GM18511 (cell line): ENCODE data around the gene DIP2B.
"Not testable (repeated sequence)": the region's sequence is repeated elsewhere in the genome, so short reads cannot be mapped to it uniquely, and the experiment has no call there.

ENCODE experiments used
- ATAC-seq: cut with Tn5 transposase; IDR thresholded peaks from one replicate; pipeline ENCODE4 v1.9.1; 2021; ENCODE audit warnings: mild to moderate bottlenecking, moderate library complexity; ENCODE audit not compliant: unreplicated experiment

Gene DIP2B

DNA sequence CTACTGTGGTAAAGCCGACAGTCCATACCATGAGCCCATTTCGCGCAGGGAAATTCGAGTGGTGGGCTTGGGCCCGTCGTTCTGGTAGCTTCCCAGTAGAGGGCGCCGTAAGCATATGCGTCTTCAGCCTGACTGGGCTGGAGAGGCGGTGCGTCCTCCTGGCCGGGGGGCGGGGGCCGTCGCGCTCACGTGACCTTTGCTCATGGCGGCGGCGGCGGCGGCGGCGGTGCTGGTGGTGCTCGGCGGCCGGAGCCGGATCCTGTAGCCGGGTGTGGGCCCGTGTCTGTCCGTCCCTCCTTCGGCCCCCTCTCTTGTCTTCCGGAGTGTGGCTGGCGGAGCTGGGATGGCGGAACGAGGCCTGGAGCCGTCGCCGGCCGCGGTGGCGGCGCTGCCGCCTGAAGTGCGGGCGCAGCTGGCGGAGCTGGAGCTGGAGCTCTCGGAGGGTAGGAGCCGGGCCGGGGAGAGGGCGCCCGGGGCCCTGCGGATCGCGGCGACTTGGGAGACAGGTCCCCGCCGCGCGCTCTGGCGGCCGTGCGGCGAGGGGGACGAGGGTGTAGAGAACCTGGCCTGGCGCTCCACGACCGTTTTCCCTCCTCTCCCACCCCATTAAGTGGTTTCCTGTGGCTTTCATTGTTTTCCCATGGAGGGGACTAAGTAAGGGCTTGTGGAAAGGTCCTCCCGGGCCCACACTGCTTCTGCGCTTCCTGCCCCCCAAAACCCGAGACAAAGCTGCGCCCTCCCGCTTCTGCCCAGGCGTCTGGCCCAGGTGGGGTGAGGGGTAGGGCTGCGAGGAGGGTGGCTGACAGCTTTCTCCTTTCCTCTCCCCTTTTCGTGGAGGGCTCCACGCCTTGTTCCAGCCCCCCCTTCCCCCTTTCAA lies at the start of gene DIP2B:
TSS of gene DIP2B (plus strand) at position 188 of the 877 bp plus-strand sequence. CDS start at position 344, 156 bp downstream.
- ATAC-seq: peak; percentile 75

- no peak for ATAC-seq
These were observed 46.2 kb upstream of the DIP2B start for GRCh38 chr12:50458606-50459005.

GRCh38 chr12:50467439-50467838 lies 37.3 kb upstream of the DIP2B start:
- ATAC-seq: no peak

DNA sequence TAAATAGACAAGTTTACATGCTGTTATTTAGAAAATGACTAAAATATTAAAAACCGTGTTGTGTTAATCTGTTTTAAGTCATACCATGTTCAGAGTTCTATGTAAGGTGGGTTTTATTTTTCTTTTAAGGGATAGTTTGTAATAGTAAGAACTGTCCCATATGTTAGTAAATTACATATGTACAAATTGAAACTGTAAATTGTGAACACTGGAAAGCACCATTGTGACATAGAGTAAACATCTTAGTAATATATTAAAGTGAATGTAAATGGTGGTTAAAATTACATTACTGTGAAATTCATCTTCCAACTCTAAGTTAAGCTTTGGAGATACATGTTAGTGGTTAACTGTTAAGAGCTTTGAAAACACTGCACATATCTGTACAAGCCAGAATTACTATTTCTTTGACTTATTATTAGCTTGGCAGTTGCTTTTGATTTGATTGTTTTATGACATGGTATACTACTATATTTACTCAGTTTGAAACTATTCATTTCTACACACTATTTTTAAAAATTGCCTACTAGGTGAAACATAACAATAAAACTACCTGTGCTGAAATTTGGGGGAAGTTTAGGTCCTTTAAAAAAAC lies 27.4 kb upstream of the DIP2B start:
- no peak for ATAC-seq

- no peak for ATAC-seq
These were observed 22.2 kb upstream of the DIP2B start for GRCh38 chr12:50482571-50482970.

GRCh38 chr12:50483488-50483887 lies 21.3 kb upstream of the DIP2B start:
- ATAC-seq: no peak

- no peak for ATAC-seq
These were observed 16.0 kb upstream of the DIP2B start for GRCh38 chr12:50488801-50489200.

DNA sequence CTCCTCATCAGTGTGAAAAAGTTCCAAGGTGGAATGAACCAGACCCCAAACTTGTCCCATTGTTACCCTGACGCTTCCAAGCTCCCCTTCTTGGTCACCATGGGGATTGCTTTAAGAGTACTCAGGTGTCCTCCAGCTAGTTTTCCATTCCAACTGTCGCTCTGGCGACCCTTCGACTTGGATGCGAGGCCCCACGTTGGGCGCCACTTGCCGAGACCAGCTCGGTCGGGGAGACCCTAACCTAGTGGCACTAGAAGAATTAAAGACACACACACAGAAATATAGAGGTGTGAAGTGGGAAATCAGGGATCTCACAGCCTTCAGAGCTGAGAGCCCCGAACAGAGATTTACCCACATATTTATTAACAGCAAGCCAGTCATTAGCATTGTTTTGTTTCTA lies 6.7 kb upstream of the DIP2B start:
- not testable (repeated sequence) for ATAC-seq

- ATAC-seq: peak; percentile 8
These were observed 1.1 kb downstream of the DIP2B start for GRCh38 chr12:50505675-50506530.

GRCh38 chr12:50506753-50507473 lies 2.1 kb downstream of the DIP2B start:
- no peak for ATAC-seq

GRCh38 chr12:50507474-50507838 lies 2.7 kb downstream of the DIP2B start:
- ATAC-seq: no peak

DNA sequence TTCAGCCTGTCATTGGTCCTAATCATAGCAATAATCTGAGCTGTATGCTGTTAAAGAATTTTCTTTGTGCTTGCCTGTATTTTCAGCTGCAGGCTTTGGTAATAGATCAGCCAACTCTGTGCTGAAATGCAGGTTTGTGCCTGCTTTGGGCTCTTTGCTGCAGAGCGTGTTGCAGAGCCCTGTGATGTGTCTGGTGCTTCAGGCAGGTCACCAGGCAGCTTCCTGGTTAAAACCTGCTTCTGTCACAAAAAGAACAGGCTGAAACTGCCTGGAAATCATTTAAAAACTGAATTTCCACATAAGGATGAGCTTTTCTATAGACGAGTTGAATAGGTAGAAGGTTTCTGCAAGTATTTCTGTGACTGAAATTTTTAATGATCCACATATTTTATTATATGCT lies 3.1 kb downstream of the DIP2B start:
- ATAC-seq: no peak

DNA sequence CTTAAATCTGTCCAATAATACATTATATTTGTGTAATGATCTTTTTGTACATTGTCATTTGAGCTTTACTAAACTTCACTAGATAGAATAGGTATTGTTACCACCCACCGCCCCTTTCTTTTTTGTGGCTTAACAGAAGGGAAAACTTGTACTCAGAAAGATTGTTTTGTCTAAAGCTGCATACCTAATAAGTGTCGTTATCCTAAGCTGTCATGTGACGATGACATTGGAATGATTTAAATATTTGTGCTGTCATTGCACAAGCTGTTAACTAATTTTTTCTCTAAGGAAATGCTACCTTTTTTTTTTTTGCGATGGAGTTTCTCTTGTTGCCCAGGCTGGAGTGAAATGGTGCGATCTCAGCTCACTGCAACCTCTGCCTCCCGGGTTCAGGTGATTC lies 3.6 kb downstream of the DIP2B start:
- no peak for ATAC-seq

- ATAC-seq: no peak
These were observed 4.3 kb downstream of the DIP2B start for GRCh38 chr12:50508970-50509663.

DNA sequence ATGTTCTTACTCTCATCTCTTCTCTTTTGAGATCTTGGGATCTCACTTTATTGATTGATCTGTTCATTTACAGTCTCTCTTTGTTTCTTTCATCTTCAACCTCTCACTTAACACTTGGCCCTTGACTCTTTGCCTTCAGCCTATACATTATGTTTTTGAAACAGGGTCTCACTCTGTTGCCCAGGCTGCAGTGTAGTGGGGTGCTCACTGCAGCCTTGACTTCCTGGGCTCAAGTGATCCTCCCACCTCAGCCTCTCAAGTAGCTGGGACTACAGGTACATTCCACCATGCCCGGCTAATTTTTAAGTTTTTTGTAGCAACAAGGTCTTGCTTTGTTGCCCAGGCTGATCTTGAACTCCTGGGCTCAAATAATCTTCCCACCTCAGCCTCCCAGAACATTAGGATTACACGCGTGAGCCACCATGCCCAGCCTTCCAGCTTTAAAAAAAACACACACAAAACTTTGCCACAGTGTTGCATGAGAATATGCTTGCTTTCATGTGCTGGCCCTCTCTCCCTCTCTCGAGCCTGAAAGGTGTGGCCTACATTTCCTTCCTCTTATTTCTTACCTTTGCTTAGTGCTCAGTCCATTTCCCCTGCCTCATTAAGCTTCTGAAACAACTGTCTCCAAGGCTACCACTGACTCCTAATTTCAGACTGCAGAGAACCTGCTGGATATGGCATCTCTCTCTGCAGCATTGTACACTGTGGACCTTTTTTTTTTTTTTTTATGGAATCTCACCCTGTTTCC lies 9.9 kb downstream of the DIP2B start:
- no peak for ATAC-seq

- ATAC-seq: no peak
These were observed 10.8 kb downstream of the DIP2B start for GRCh38 chr12:50515587-50515986.

- peak; percentile 72 for ATAC-seq
These were observed 12.8 kb downstream of the DIP2B start for GRCh38 chr12:50517421-50518048.

GRCh38 chr12:50518090-50518489 lies 13.3 kb downstream of the DIP2B start:
- ATAC-seq: no peak

- no peak for ATAC-seq
These were observed 14.6 kb downstream of the DIP2B start for GRCh38 chr12:50519353-50519752.
